Right lobe of liver (tissue), 4 donors: ENCODE data around the gene SOD2.

Experiments used
- CTCF ChIP-seq, 4 donors: fragments of 200-600 bp in 3 of 4; fragments of 450-650 bp in 1 of 4; IDR thresholded peaks; one replicate each; pipeline versions ENCODE4 v1.5.1 to v1.8.0; 2016 to 2022; ENCODE audit warnings: antibody characterized with exemption in 4 of 4, mild to moderate bottlenecking in 2 of 4
- POLR2A ChIP-seq: fragments of 450-650 bp; IDR thresholded peaks from one replicate; pipeline ENCODE4 v1.6.1; 2017; ENCODE audit warnings: antibody characterized with exemption, mild to moderate bottlenecking
- donor health status: DM: no; HTN: no; CAD: no.
- donor health status: DM: no; HTN: no; CAD: no.
- donor health status: DM: no; HTN: yes; CAD: no.

- no peak for TF ChIP-seq CTCF (IDR thresholded peaks at IDR 0.05)
- TF ChIP-seq POLR2A, result no peak
Observed at GRCh38 chr6:159646733-159647132, 46.3 kb downstream of the SOD2 start.
